ENCODE measurements around the gene HLA-DPA1.
"Not testable (repeated sequence)": the region's sequence is repeated elsewhere in the genome, so short reads cannot be mapped to it uniquely, and the experiment has no call there.

Gene HLA-DPA1

GRCh38 chr6:33072508-33073100, 845 bp downstream of the HLA-DPA1 start:
- H3K4me1 ChIP-seq (ENCODE audit: insufficient read depth, insufficient read length) = peaks cover 4% of the 10 kb centered on the region
- no peak overlapping the region for H3K4me3 ChIP-seq (ENCODE audit: insufficient read length, low read depth)
- no peak for DNase-seq (ENCODE audit: low read depth, low spot score)
- no peaks in the 10 kb centered on the region for H3K27me3 ChIP-seq (ENCODE audit: insufficient read depth, insufficient read length)
- TF ChIP-seq ZNF274 (IDR thresholded peaks at IDR 0.05; ENCODE audit: low read depth, low read length) (no peak), YY1 (IDR thresholded peaks at IDR 0.05; ENCODE audit: insufficient read depth, insufficient read length) (no peak), SUZ12 (IDR thresholded peaks at IDR 0.05; ENCODE audit: extremely low read depth, insufficient read depth, insufficient read length) (no peak)
- no peaks in the 10 kb centered on the region for H3K36me3 ChIP-seq (ENCODE audit: insufficient read depth, insufficient read length, low read length)
- no peak overlapping the region for H3K9ac ChIP-seq (ENCODE audit: insufficient read length, low read depth)
- H3K9me3 ChIP-seq (ENCODE audit: insufficient read depth, low read length) = no peaks in the 10 kb centered on the region

- no peak overlapping the region for H3K4me3 ChIP-seq (ENCODE audit: insufficient read length, low read depth)
- DNase-seq (ENCODE audit: low read depth, low spot score) = no peak
- no peak for TF ChIP-seq ZNF274 (IDR thresholded peaks at IDR 0.05; ENCODE audit: low read depth, low read length)
- no peak for TF ChIP-seq YY1 (IDR thresholded peaks at IDR 0.05; ENCODE audit: insufficient read depth, insufficient read length)
- TF ChIP-seq SUZ12 (IDR thresholded peaks at IDR 0.05; ENCODE audit: extremely low read depth, insufficient read depth, insufficient read length) = no peak
- no peaks in the 10 kb centered on the region for H3K9me3 ChIP-seq (ENCODE audit: insufficient read depth, low read length)
- H3K4me1 ChIP-seq (ENCODE audit: insufficient read depth, insufficient read length) = peaks cover 4% of the 10 kb centered on the region
- no peak overlapping the region for H3K9ac ChIP-seq (ENCODE audit: insufficient read length, low read depth)
- H3K36me3 ChIP-seq (ENCODE audit: insufficient read depth, insufficient read length, low read length) = no peaks in the 10 kb centered on the region
- no peaks in the 10 kb centered on the region for H3K27me3 ChIP-seq (ENCODE audit: insufficient read depth, insufficient read length)
Observed at GRCh38 chr6:33071569-33071968, 1.9 kb downstream of the HLA-DPA1 start.

- DNase-seq (ENCODE audit: low read depth, low spot score) = no peak
- Histone ChIP-seq H3K9ac (ENCODE audit: insufficient read length, low read depth) (no peak overlapping the region), H3K27me3 (ENCODE audit: insufficient read depth, insufficient read length) (no peaks in the 10 kb centered on the region), H3K4me3 (ENCODE audit: insufficient read length, low read depth) (no peak overlapping the region), H3K9me3 (ENCODE audit: insufficient read depth, low read length) (no peaks in the 10 kb centered on the region), H3K4me1 (ENCODE audit: insufficient read depth, insufficient read length) (no peaks in the 10 kb centered on the region), H3K36me3 (ENCODE audit: insufficient read depth, insufficient read length, low read length) (no peaks in the 10 kb centered on the region)
- no peak for TF ChIP-seq SUZ12 (IDR thresholded peaks at IDR 0.05; ENCODE audit: extremely low read depth, insufficient read depth, insufficient read length)
- TF ChIP-seq ZNF274 (IDR thresholded peaks at IDR 0.05; ENCODE audit: low read depth, low read length) = no peak
- TF ChIP-seq YY1 (IDR thresholded peaks at IDR 0.05; ENCODE audit: insufficient read depth, insufficient read length) = no peak
Observed at GRCh38 chr6:33070909-33071308, 2.5 kb downstream of the HLA-DPA1 start.

- TF ChIP-seq YY1 (IDR thresholded peaks at IDR 0.05; ENCODE audit: insufficient read depth, insufficient read length) = no peak
- TF ChIP-seq SUZ12 (IDR thresholded peaks at IDR 0.05; ENCODE audit: extremely low read depth, insufficient read depth, insufficient read length) = no peak
- TF ChIP-seq ZNF274 (IDR thresholded peaks at IDR 0.05; ENCODE audit: low read depth, low read length) = no peak
- Histone ChIP-seq H3K27me3 (ENCODE audit: insufficient read depth, insufficient read length) (no peaks in the 10 kb centered on the region), H3K9me3 (ENCODE audit: insufficient read depth, low read length) (no peaks in the 10 kb centered on the region), H3K9ac (ENCODE audit: insufficient read length, low read depth) (no peak overlapping the region), H3K4me3 (ENCODE audit: insufficient read length, low read depth) (no peak overlapping the region), H3K36me3 (ENCODE audit: insufficient read depth, insufficient read length, low read length) (no peaks in the 10 kb centered on the region), H3K4me1 (ENCODE audit: insufficient read depth, insufficient read length) (no peaks in the 10 kb centered on the region)
- DNase-seq (ENCODE audit: low read depth, low spot score) = no peak
Observed at GRCh38 chr6:33069021-33069738, 4.3 kb downstream of the HLA-DPA1 start.

GRCh38 chr6:33066917-33067521, 6.4 kb downstream of the HLA-DPA1 start:
- Histone ChIP-seq H3K27me3 (ENCODE audit: insufficient read depth, insufficient read length) (no peaks in the 10 kb centered on the region), H3K9ac (ENCODE audit: insufficient read length, low read depth) (no peak overlapping the region), H3K9me3 (ENCODE audit: insufficient read depth, low read length) (no peaks in the 10 kb centered on the region; the same call in 1 of the 2 replicates), H3K4me1 (ENCODE audit: insufficient read depth, insufficient read length) (no peaks in the 10 kb centered on the region), H3K36me3 (ENCODE audit: insufficient read depth, insufficient read length, low read length) (no peaks in the 10 kb centered on the region), H3K4me3 (ENCODE audit: insufficient read length, low read depth) (no peak overlapping the region)
- no peak for DNase-seq (ENCODE audit: low read depth, low spot score)
- TF ChIP-seq YY1 (IDR thresholded peaks at IDR 0.05; ENCODE audit: insufficient read depth, insufficient read length) (no peak), SUZ12 (IDR thresholded peaks at IDR 0.05; ENCODE audit: extremely low read depth, insufficient read depth, insufficient read length) (no peak), ZNF274 (IDR thresholded peaks at IDR 0.05; ENCODE audit: low read depth, low read length) (no peak)

- Histone ChIP-seq H3K4me3 (ENCODE audit: insufficient read length, low read depth) (no peak overlapping the region), H3K4me1 (ENCODE audit: insufficient read depth, insufficient read length) (no peaks in the 10 kb centered on the region), H3K27me3 (ENCODE audit: insufficient read depth, insufficient read length) (no peaks in the 10 kb centered on the region), H3K36me3 (ENCODE audit: insufficient read depth, insufficient read length, low read length) (no peaks in the 10 kb centered on the region), H3K9ac (ENCODE audit: insufficient read length, low read depth) (no peak overlapping the region), H3K9me3 (ENCODE audit: insufficient read depth, low read length) (peaks cover 4% of the 10 kb centered on the region)
- TF ChIP-seq YY1 (IDR thresholded peaks at IDR 0.05; ENCODE audit: insufficient read depth, insufficient read length) (no peak), SUZ12 (IDR thresholded peaks at IDR 0.05; ENCODE audit: extremely low read depth, insufficient read depth, insufficient read length) (no peak)
- DNase-seq (ENCODE audit: low read depth, low spot score) = no peak
Observed at GRCh38 chr6:33065312-33065711, 8.1 kb downstream of the HLA-DPA1 start.

GRCh38 chr6:33064723-33065122, 8.7 kb downstream of the HLA-DPA1 start:
- Histone ChIP-seq H3K9me3 (ENCODE audit: insufficient read depth, low read length) (peaks cover 4% of the 10 kb centered on the region), H3K36me3 (ENCODE audit: insufficient read depth, insufficient read length, low read length) (no peaks in the 10 kb centered on the region), H3K4me3 (ENCODE audit: insufficient read length, low read depth) (no peak overlapping the region), H3K9ac (ENCODE audit: insufficient read length, low read depth) (no peak overlapping the region), H3K27me3 (ENCODE audit: insufficient read depth, insufficient read length) (no peaks in the 10 kb centered on the region), H3K4me1 (ENCODE audit: insufficient read depth, insufficient read length) (no peaks in the 10 kb centered on the region)
- DNase-seq (ENCODE audit: low read depth, low spot score) = no peak
- no peak for TF ChIP-seq SUZ12 (IDR thresholded peaks at IDR 0.05; ENCODE audit: extremely low read depth, insufficient read depth, insufficient read length)
- no peak for TF ChIP-seq YY1 (IDR thresholded peaks at IDR 0.05; ENCODE audit: insufficient read depth, insufficient read length)
- no peak for TF ChIP-seq ZNF274 (IDR thresholded peaks at IDR 0.05; ENCODE audit: low read depth, low read length)

- H3K4me3 ChIP-seq (ENCODE audit: insufficient read length, low read depth); DNase-seq (ENCODE audit: low read depth, low spot score); H3K9me3 ChIP-seq (ENCODE audit: insufficient read depth, low read length); H3K27me3 ChIP-seq (ENCODE audit: insufficient read depth, insufficient read length); H3K9ac ChIP-seq (ENCODE audit: insufficient read length, low read depth); H3K4me1 ChIP-seq (ENCODE audit: insufficient read depth, insufficient read length); H3K36me3 ChIP-seq (ENCODE audit: insufficient read depth, insufficient read length, low read length): not testable (repeated sequence)
Observed at GRCh38 chr6:33063435-33063834, 10.0 kb downstream of the HLA-DPA1 start.

Measured in NT2/D1 (cell line).